IMR-90 (cell line): ENCODE results near the gene ALKBH3. TPM values are rescaled to one million over a fixed set of nuclear protein-coding genes. Genes with fewer than 3 reads are reported as not detected.

Experiments
- ATAC-seq: fragments of 200-7000 bp; cut with Tn5 transposase; 2 replicates; pipeline ENCODE4 v1.9.1; 2020; ENCODE audit warnings: low read depth, mild to moderate bottlenecking, moderate library complexity
- BruUV-seq: library from RNA; stranded (reverse); fragments of 400-500 nt; replicated peaks from 2 replicates; lab custom pipeline; 2021; lab: Mats Ljungman, UMichigan
- CTCF ChIA-PET: fragments of 300-600 bp; formaldehyde crosslinking; extraction: SDS; loops from one replicate; lab custom pipeline; 2021; ENCODE audit warnings: antibody characterized with exemption; lab: Yijun Ruan, JAX
- POLR2A ChIA-PET: fragments of 300-600 bp; sonication (Branson Sonifier 250); formaldehyde crosslinking; loops from one replicate; lab custom pipeline; 2022; ENCODE audit warnings: antibody characterized with exemption; ENCODE audit not compliant: unreplicated experiment; lab: Charles Lee
- DNase-seq: peaks from one replicate; pipeline ENCODE4 v3.0.0; 2013
- H2AFZ ChIP-seq: replicated peaks from 2 replicates; pipeline ENCODE3; 2013; ENCODE audit warnings: low read length, mild to moderate bottlenecking; ENCODE audit not compliant: poor library complexity
- H2AK5ac ChIP-seq: 2 replicates; pipeline ENCODE4 v1.6.1; 2013; ENCODE audit warnings: low read depth, low read length, inconsistent platforms
- H2AK9ac ChIP-seq: replicated peaks from 2 replicates; pipeline ENCODE3; 2013; ENCODE audit warnings: mild to moderate bottlenecking, low read depth, low read length, moderate library complexity; ENCODE audit not compliant: poor library complexity
- H2BK120ac ChIP-seq: 2 replicates; pipeline ENCODE4 v1.6.1; 2013; ENCODE audit warnings: low read depth, low read length, inconsistent platforms
- H2BK15ac ChIP-seq: 3 replicates; pipeline ENCODE4 v1.6.1; 2013; ENCODE audit warnings: low read depth, low read length, inconsistent platforms
- H2BK20ac ChIP-seq: 2 replicates; pipeline ENCODE4 v1.6.1; 2013; ENCODE audit warnings: low read depth, mild to moderate bottlenecking, inconsistent platforms, low read length, moderate library complexity
- H2BK5ac ChIP-seq: 2 replicates; pipeline ENCODE4 v1.6.1; 2013; ENCODE audit warnings: mild to moderate bottlenecking, low read depth, low read length, inconsistent platforms; ENCODE audit not compliant: poor library complexity, severe bottlenecking
- H3K14ac ChIP-seq: replicated peaks from 2 replicates; pipeline ENCODE4 v1.6.1; 2013; ENCODE audit warnings: low read depth, low read length, inconsistent platforms
- H3K18ac ChIP-seq: 2 replicates; pipeline ENCODE4 v1.6.1; 2013; ENCODE audit warnings: low read depth, low read length, control low read depth
- H3K23ac ChIP-seq: 2 replicates; pipeline ENCODE4 v1.6.1; 2013; ENCODE audit warnings: low read depth, low read length, inconsistent platforms
- H3K27ac ChIP-seq: 2 replicates; pipeline ENCODE4 v1.5.1; 2013; ENCODE audit warnings: mild to moderate bottlenecking, control low read depth, low read length; ENCODE audit not compliant: insufficient read depth
- H3K27me3 ChIP-seq: 2 replicates; pipeline ENCODE4 v1.6.1; 2013; ENCODE audit warnings: low read length; ENCODE audit not compliant: control insufficient read depth, insufficient read depth
- H3K36me3 ChIP-seq: 2 replicates; pipeline ENCODE4 v1.6.1; 2013; ENCODE audit warnings: low read length, mixed read lengths; ENCODE audit not compliant: control insufficient read depth, insufficient read depth
- H3K4ac ChIP-seq: 2 replicates; pipeline ENCODE4 v1.6.1; 2013; ENCODE audit warnings: low read depth, low read length, inconsistent platforms
- H3K4me1 ChIP-seq: 2 replicates; pipeline ENCODE4 v1.6.1; 2013; ENCODE audit warnings: low read length, mixed read lengths; ENCODE audit not compliant: control insufficient read depth, insufficient read depth
- H3K4me2 ChIP-seq: 2 replicates; pipeline ENCODE4 v1.6.1; 2013; ENCODE audit warnings: low read depth, mild to moderate bottlenecking, control low read depth, low read length, moderate library complexity
- H3K4me3 ChIP-seq: 2 replicates; pipeline ENCODE4 v1.5.1; 2013; ENCODE audit warnings: low read depth, mild to moderate bottlenecking, control low read depth, low read length, moderate library complexity; ENCODE audit not compliant: insufficient read depth
- H3K56ac ChIP-seq: 2 replicates; pipeline ENCODE4 v1.6.1; 2013; ENCODE audit warnings: low read length, inconsistent platforms; ENCODE audit not compliant: insufficient read depth; ENCODE audit errors: extremely low read depth
- H3K79me1 ChIP-seq, 2 experiments: 2 replicates each; pipeline ENCODE4 v1.6.1; 2013; ENCODE audit warnings: low read length in 2 of 2, inconsistent platforms in 1 of 2, low read depth in 1 of 2
- H3K9ac ChIP-seq: 2 replicates; pipeline ENCODE4 v1.6.1; 2013; ENCODE audit warnings: low read depth, low read length, control low read depth
- H3K9me1 ChIP-seq: 2 replicates; pipeline ENCODE4 v1.6.1; 2013; ENCODE audit warnings: low read length, inconsistent platforms; ENCODE audit not compliant: insufficient read depth
- H3K9me3 ChIP-seq: 2 replicates; pipeline ENCODE4 v1.6.1; 2013; ENCODE audit warnings: low read length; ENCODE audit not compliant: control insufficient read depth, insufficient read depth
- H4K20me1 ChIP-seq: 2 replicates; pipeline ENCODE4 v1.6.1; 2013; ENCODE audit warnings: low read length, inconsistent platforms; ENCODE audit not compliant: insufficient read depth
- H4K5ac ChIP-seq: 2 replicates; pipeline ENCODE4 v1.6.1; 2013; ENCODE audit warnings: mild to moderate bottlenecking, low read depth, low read length, control low read depth
- H4K8ac ChIP-seq, 2 experiments: 2 replicates each; pipeline ENCODE4 v1.6.1; 2013; ENCODE audit warnings: low read depth in 2 of 2, low read length in 2 of 2, control low read depth in 1 of 2, inconsistent platforms in 1 of 2
- H4K91ac ChIP-seq: 2 replicates; pipeline ENCODE4 v1.6.1; 2013; ENCODE audit warnings: low read depth, low read length, inconsistent platforms; ENCODE audit not compliant: insufficient read depth
- BHLHE40 ChIP-seq: fragments of 150-350 bp; IDR thresholded peaks from 2 replicates; pipeline ENCODE4 v1.6.1; 2016; ENCODE audit warnings: mild to moderate bottlenecking, low read depth, low read length
- CEBPB ChIP-seq: IDR thresholded peaks from 2 replicates; pipeline ENCODE4 v1.6.1; 2012; ENCODE audit warnings: low read depth, low read length, improper control_type of control experiment
- CHD1 ChIP-seq: IDR thresholded peaks from 2 replicates; pipeline ENCODE4 v1.6.1; 2012; ENCODE audit warnings: low read depth, low read length, improper control_type of control experiment
- FOS ChIP-seq: fragments of 150-350 bp; IDR thresholded peaks from 2 replicates; pipeline ENCODE4 v1.6.1; 2016; ENCODE audit warnings: low read depth, low read length
- MAFK ChIP-seq: IDR thresholded peaks from 2 replicates; pipeline ENCODE4 v1.6.1; 2012; ENCODE audit warnings: low read depth, low read length, improper control_type of control experiment
- MAZ ChIP-seq: IDR thresholded peaks from 2 replicates; pipeline ENCODE4 v1.6.1; 2012; ENCODE audit warnings: low read depth, mild to moderate bottlenecking, low read length, improper control_type of control experiment, moderate library complexity, borderline replicate concordance
- MXI1 ChIP-seq: IDR thresholded peaks from 2 replicates; pipeline ENCODE4 v1.6.1; 2012; ENCODE audit warnings: low read depth, mild to moderate bottlenecking, low read length, moderate library complexity, borderline replicate concordance
- NFE2L2 ChIP-seq: fragments of 150-350 bp; IDR thresholded peaks from 2 replicates; pipeline ENCODE4 v1.6.1; 2016; ENCODE audit warnings: low read depth, mild to moderate bottlenecking, low read length
- POLR2A ChIP-seq: IDR thresholded peaks from 2 replicates; pipeline ENCODE4 v1.6.1; 2012; ENCODE audit warnings: mild to moderate bottlenecking, low read depth, low read length
- RCOR1 ChIP-seq: IDR thresholded peaks from 2 replicates; pipeline ENCODE4 v1.6.1; 2012; ENCODE audit warnings: mild to moderate bottlenecking, low read length, improper control_type of control experiment; ENCODE audit not compliant: insufficient replicate concordance
- RFX5 ChIP-seq: IDR thresholded peaks from 2 replicates; pipeline ENCODE4 v1.8.0; 2012; ENCODE audit warnings: low read depth, mild to moderate bottlenecking, low read length, moderate library complexity
- SMC3 ChIP-seq: fragments of 150-350 bp; IDR thresholded peaks from 2 replicates; pipeline ENCODE4 v1.6.1; 2016; ENCODE audit warnings: low read depth, mild to moderate bottlenecking, antibody characterized with exemption, low read length, moderate library complexity
- WGBS, 2 experiments: methylation state at CpG; one replicate each; pipeline versions ENCODE4 v1.1.5 to v1.1.7; 2013; ENCODE audit warnings: missing lambda C conversion rate in 2 of 2; ENCODE audit not compliant: insufficient read length in 1 of 2; ENCODE audit errors: extremely low coverage in 2 of 2; 5-methylcytosine and 5-hydroxymethylcytosine counted together
- dilution Hi-C: fragments of 300-500 bp; cut with HindIII; formaldehyde crosslinking; loops from one replicate; pipeline ENCODE4 v1.14.3; 2018; ENCODE audit warnings: low sequenced_read_pairs; ENCODE audit not compliant: unreplicated experiment
- in situ Hi-C: fragments of 300-500 bp; cut with MboI; formaldehyde crosslinking; loops from 3 replicates; pipeline ENCODE4 v1.14.3; 2019; ENCODE audit warnings: low sequenced_read_pairs, inconsistent platforms, mixed read lengths
- intact Hi-C: fragments of 100-400 bp; cut with micrococcal nuclease; formaldehyde crosslinking; loops from 2 replicates; pipeline ENCODE4 v1.10.0; 2022
- polyA plus RNA-seq, 3 experiments: library from polyadenylated mRNA; depleted of rRNA; stranded (reverse); fragments of >200 nt; gene quantifications; 2 replicates each; pipeline ENCODE4 v1.2.3, GENCODE V29; 2012; ENCODE audit warnings: low replicate concordance in 1 of 3
- total RNA-seq: library from RNA; depleted of rRNA; stranded (reverse); fragments of >200 nt; gene quantifications from 2 replicates; pipeline ENCODE4 v1.2.3, GENCODE V29; 2012
- TF ChIP-seq, protein P1 (sequence below): fragments of 150-350 bp; IDR thresholded peaks from 2 replicates; pipeline ENCODE4 v1.6.1; 2017; ENCODE audit warnings: mild to moderate bottlenecking, antibody characterized with exemption, low read length, low read depth
- TF ChIP-seq, protein P2 (sequence below): conservative IDR thresholded peaks from 2 replicates; pipeline ENCODE4 v1.5.1; 2012; ENCODE audit warnings: mild to moderate bottlenecking, low read depth, low read length, improper control_type of control experiment

ALKBH3 gene
- total and polyA plus RNA-seq, 2 of the 4 experiments (the other 2 are of a cell fraction), result 27.7 to 62.9 TPM

DNA sequence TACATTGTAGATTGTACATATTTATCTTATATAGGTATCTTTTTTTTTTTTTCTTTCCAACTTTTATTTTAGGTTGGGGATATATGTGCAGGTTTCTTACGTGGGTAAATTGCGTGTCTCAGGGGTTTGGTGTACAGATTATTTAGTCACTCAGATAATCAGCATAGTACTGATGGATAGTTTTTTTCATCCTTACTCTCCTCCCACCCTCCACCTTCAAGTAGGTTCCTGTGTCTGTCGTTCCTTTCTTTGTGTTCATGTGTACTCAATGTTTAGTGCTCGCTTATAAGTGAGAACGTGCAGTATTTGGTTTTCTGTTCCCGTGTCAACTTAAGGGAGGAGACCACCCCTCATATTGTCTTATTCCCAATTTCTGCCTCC, 71.4 kb downstream of the ALKBH3 start:
- no peaks in the 10 kb centered on the region for H3K4me1 ChIP-seq
- H3K23ac ChIP-seq, result no peak overlapping the region
- H2AFZ ChIP-seq, result no peak overlapping the region
- POLR2A ChIA-PET, result no interaction called here
- no peak overlapping the region for H2AK9ac ChIP-seq
- no peak overlapping the region for H2BK5ac ChIP-seq
- dilution Hi-C loops, result no loop called here
- no peak overlapping the region for H4K8ac ChIP-seq
- H4K5ac ChIP-seq, result no peak overlapping the region
- H3K4ac ChIP-seq, result no peak overlapping the region
- H3K4me2 ChIP-seq, result no peak overlapping the region
- H3K79me1 ChIP-seq, result no peaks in the 10 kb centered on the region
- H3K27me3 ChIP-seq, result peaks cover 23% of the 10 kb centered on the region
- no peaks in the 10 kb centered on the region for H4K20me1 ChIP-seq
- TF ChIP-seq, protein P1, sequence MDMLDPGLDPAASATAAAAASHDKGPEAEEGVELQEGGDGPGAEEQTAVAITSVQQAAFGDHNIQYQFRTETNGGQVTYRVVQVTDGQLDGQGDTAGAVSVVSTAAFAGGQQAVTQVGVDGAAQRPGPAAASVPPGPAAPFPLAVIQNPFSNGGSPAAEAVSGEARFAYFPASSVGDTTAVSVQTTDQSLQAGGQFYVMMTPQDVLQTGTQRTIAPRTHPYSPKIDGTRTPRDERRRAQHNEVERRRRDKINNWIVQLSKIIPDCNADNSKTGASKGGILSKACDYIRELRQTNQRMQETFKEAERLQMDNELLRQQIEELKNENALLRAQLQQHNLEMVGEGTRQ, result no peak
- no peak for TF ChIP-seq NFE2L2
- no peak for TF ChIP-seq RCOR1
- no peak for TF ChIP-seq CHD1
- no peak for TF ChIP-seq BHLHE40
- TF ChIP-seq MXI1, result no peak
- TF ChIP-seq, protein P2, sequence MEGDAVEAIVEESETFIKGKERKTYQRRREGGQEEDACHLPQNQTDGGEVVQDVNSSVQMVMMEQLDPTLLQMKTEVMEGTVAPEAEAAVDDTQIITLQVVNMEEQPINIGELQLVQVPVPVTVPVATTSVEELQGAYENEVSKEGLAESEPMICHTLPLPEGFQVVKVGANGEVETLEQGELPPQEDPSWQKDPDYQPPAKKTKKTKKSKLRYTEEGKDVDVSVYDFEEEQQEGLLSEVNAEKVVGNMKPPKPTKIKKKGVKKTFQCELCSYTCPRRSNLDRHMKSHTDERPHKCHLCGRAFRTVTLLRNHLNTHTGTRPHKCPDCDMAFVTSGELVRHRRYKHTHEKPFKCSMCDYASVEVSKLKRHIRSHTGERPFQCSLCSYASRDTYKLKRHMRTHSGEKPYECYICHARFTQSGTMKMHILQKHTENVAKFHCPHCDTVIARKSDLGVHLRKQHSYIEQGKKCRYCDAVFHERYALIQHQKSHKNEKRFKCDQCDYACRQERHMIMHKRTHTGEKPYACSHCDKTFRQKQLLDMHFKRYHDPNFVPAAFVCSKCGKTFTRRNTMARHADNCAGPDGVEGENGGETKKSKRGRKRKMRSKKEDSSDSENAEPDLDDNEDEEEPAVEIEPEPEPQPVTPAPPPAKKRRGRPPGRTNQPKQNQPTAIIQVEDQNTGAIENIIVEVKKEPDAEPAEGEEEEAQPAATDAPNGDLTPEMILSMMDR, result no peak
- no peak for TF ChIP-seq FOS
- TF ChIP-seq CEBPB, result no peak
- TF ChIP-seq MAZ, result no peak
- no peak for TF ChIP-seq SMC3
- no peak for TF ChIP-seq RFX5
- TF ChIP-seq MAFK, result no peak
- TF ChIP-seq POLR2A, result no peak
- DNase-seq, result no peak
- 80% methylated on average over 3 of the region's 6 CpGs; no CpG with 5 or more reads in 1 of the 2 experiments for WGBS, 2 experiments
- no peak overlapping the region for H3K14ac ChIP-seq
- H2BK120ac ChIP-seq, result no peak overlapping the region
- no peak for ATAC-seq
- peaks cover 3% of the 10 kb centered on the region for H3K9me3 ChIP-seq
- no peak overlapping the region for H4K91ac ChIP-seq
- in situ Hi-C loops, result no loop called here
- no peaks in the 10 kb centered on the region for H3K36me3 ChIP-seq
- intact Hi-C loops, result no loop called here
- H2BK15ac ChIP-seq, result no peak overlapping the region
- no peak overlapping the region for H3K18ac ChIP-seq
- H3K9me1 ChIP-seq, result no peaks in the 10 kb centered on the region
- no peak overlapping the region for H3K4me3 ChIP-seq
- CTCF ChIA-PET, result no interaction called here
- no peak overlapping the region for H2BK20ac ChIP-seq
- BruUV-seq, result no TSS peak
- H2AK5ac ChIP-seq, result no peak overlapping the region
- no peak overlapping the region for H3K27ac ChIP-seq
- H3K9ac ChIP-seq, result no peak overlapping the region
- no peak overlapping the region for H3K56ac ChIP-seq
